ENCODE measurements around the gene ANXA2R. TPM values are rescaled to one million over a fixed set of nuclear protein-coding genes. Genes with fewer than 3 reads are reported as not detected.

ANXA2R gene
- total and polyA plus RNA-seq, 9 of the 15 experiments (the other 6 are each of a cell fraction or from before 2014, with no cell fraction given) = 2.1 to 4.8 (median 3.4) TPM

DNA sequence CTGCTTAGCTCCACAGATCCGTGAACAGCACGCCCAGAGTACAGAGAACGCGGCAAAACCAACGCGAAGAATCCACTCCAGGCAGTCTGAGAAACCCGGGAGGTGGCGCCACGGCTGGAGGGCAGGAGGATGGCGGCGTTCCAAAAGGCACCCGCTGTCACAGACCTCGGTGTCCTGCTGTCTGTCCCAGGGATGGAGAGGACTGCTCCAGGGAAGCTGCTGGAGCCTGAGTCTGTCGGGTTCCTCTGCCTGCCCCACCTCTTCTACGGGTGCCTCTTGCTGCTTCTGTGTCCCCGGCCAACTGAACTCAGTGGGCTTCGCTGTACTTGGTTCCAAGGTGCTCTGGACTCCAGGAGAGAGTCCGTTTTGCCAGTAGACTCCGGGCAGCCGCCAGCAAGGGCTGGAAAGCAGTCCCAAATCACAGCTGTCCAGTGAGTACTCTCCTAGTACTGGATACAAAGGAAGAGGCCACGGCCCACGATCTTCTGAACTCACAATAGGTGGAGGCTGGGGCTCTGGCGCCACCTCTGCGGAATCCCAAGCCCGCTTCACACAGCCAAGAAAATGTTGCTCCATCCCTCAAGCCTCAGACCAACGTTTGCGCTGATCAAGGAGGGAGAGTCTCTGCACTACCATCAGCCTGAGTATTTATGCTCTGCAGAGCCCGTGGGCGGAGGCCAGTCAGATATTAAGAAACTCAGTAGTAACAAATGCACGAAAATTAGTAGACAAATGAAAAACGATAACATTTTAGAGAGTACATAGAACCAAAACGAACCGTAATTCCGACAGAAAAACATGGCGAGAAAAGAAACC lies 440 bp downstream of the ANXA2R start (continued):
- TF ChIP-seq, protein P1, sequence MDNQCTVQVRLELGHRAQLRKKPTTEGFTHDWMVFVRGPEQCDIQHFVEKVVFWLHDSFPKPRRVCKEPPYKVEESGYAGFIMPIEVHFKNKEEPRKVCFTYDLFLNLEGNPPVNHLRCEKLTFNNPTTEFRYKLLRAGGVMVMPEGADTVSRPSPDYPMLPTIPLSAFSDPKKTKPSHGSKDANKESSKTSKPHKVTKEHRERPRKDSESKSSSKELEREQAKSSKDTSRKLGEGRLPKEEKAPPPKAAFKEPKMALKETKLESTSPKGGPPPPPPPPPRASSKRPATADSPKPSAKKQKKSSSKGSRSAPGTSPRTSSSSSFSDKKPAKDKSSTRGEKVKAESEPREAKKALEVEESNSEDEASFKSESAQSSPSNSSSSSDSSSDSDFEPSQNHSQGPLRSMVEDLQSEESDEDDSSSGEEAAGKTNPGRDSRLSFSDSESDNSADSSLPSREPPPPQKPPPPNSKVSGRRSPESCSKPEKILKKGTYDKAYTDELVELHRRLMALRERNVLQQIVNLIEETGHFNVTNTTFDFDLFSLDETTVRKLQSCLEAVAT (IDR thresholded peaks at IDR 0.05) = peak in 1 of 2 experiments; percentile 62; a peak in 1 of 4 replicates
- TF ChIP-seq RBBP5 (IDR thresholded peaks at IDR 0.05; ENCODE audit: borderline replicate concordance, insufficient read depth, low read length, poor library complexity, severe bottlenecking) (peak; percentile 76), HDAC1 (IDR thresholded peaks at IDR 0.05) (peak in 1 of 2 experiments; percentile 72; a peak in 1 of 4 replicates), L3MBTL2 (IDR thresholded peaks at IDR 0.05) (peak; percentile 78), HLTF (IDR thresholded peaks at IDR 0.05) (peak; percentile 17; the same call in 1 of the 2 replicates), TAF1 (IDR thresholded peaks at IDR 0.05; ENCODE audit: control insufficient read depth, extremely low read depth, insufficient read depth, low read length, severe bottlenecking) (peak; percentile 47), ELF2 (CRISPR knock-in tag; IDR thresholded peaks at IDR 0.05) (peak; percentile 64; the same call in 1 of the 2 replicates), TEAD4 (IDR thresholded peaks at IDR 0.05; ENCODE audit: low read length) (0 out of 2 replicates have a peak, but pooled peaks have one; percentile 16), TEAD4 (CRISPR knock-in tag; IDR thresholded peaks at IDR 0.05; ENCODE audit: borderline replicate concordance) (no peak), SRSF1 (IDR thresholded peaks at IDR 0.05; ENCODE audit: low read depth, low read length) (no peak)
- TF ChIP-seq, protein P2, sequence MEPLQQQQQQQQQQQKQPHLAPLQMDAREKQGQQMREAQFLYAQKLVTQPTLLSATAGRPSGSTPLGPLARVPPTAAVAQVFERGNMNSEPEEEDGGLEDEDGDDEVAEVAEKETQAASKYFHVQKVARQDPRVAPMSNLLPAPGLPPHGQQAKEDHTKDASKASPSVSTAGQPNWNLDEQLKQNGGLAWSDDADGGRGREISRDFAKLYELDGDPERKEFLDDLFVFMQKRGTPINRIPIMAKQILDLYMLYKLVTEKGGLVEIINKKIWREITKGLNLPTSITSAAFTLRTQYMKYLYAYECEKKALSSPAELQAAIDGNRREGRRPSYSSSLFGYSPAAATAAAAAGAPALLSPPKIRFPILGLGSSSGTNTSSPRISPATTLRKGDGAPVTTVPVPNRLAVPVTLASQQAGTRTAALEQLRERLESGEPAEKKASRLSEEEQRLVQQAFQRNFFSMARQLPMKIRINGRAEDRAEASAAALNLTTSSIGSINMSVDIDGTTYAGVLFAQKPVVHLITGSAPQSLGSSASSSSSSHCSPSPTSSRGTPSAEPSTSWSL (CRISPR knock-in tag; IDR thresholded peaks at IDR 0.05; ENCODE audit: borderline replicate concordance) = no peak
- TF ChIP-seq, protein P3, sequence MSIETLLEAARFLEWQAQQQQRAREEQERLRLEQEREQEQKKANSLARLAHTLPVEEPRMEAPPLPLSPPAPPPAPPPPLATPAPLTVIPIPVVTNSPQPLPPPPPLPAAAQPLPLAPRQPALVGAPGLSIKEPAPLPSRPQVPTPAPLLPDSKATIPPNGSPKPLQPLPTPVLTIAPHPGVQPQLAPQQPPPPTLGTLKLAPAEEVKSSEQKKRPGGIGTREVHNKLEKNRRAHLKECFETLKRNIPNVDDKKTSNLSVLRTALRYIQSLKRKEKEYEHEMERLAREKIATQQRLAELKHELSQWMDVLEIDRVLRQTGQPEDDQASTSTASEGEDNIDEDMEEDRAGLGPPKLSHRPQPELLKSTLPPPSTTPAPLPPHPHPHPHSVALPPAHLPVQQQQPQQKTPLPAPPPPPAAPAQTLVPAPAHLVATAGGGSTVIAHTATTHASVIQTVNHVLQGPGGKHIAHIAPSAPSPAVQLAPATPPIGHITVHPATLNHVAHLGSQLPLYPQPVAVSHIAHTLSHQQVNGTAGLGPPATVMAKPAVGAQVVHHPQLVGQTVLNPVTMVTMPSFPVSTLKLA (conservative IDR thresholded peaks at IDR 0.05) = peak; percentile 32
- TF ChIP-seq, protein P4, sequence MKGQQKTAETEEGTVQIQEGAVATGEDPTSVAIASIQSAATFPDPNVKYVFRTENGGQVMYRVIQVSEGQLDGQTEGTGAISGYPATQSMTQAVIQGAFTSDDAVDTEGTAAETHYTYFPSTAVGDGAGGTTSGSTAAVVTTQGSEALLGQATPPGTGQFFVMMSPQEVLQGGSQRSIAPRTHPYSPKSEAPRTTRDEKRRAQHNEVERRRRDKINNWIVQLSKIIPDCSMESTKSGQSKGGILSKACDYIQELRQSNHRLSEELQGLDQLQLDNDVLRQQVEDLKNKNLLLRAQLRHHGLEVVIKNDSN (CRISPR knock-in tag; IDR thresholded peaks at IDR 0.05) = no peak
- TF ChIP-seq, protein P5, sequence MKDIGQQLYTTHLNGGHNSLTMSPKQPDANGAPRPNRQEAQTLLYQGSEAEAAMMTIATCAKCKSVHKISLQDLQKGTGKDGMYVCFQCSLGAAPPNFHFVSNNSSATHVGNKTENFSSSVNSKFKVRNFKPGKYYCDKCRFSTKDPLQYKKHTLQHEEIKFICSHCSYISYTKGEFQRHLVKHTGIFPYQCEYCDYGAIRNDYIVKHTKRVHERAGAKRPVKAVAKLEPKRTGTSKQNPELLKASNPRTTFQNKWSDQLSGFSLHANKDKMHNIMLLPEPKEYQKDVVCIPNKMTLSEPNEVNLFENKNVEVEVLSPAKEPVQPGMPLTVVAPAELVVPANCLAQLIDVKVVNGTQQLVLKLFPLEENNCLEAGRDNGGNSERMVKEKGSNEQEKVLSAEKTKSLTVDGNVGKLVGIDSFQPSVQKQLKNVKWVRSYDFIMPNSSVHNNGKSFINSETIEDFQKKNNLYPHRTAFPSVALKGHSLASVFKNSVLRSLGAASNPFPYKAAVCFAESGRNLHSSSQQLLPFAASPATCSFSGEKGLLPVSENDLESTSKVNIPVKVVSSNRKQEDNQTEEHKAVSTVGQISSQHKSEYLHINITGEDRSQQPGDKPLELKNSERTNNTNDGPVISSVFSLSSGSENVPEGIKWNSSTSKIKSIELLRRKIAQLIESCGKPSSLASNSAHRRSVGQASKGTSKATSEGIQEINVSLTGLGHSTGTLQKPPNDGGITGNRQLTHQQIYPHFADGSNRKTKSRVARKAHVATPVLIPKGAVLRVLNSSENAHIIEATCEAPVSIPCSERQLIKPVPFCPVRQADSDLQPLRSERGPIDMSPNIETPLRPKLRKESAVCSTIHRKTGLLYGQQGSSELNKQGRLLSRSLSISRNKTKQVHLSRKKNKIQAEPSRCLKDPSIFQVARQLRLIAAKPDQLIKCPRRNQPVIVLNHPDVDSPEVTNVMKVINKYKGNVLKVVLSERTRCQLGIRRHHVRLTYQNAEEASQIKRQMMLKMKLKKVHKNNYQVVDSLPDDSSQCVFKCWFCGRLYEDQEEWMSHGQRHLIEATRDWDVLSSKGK (CRISPR knock-in tag; IDR thresholded peaks at IDR 0.05) = no peak
- TF ChIP-seq, protein P6, sequence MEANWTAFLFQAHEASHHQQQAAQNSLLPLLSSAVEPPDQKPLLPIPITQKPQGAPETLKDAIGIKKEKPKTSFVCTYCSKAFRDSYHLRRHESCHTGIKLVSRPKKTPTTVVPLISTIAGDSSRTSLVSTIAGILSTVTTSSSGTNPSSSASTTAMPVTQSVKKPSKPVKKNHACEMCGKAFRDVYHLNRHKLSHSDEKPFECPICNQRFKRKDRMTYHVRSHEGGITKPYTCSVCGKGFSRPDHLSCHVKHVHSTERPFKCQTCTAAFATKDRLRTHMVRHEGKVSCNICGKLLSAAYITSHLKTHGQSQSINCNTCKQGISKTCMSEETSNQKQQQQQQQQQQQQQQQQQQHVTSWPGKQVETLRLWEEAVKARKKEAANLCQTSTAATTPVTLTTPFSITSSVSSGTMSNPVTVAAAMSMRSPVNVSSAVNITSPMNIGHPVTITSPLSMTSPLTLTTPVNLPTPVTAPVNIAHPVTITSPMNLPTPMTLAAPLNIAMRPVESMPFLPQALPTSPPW (CRISPR knock-in tag; IDR thresholded peaks at IDR 0.05) = 0 out of 2 replicates have a peak, but pooled peaks have one; percentile 30

All from K562 (cell line).